Liver (tissue), 9 donors: ENCODE measurements around the gene RHOU. TPM values are rescaled to one million over a fixed set of nuclear protein-coding genes. Genes with fewer than 3 reads are reported as not detected.
A peak's percentile ranks its signal among the peaks of the same experiment; 100 is the strongest.

ENCODE experiments used
- DNase-seq: peaks from one replicate; pipeline ENCODE4 v3.0.0-alpha.2; 2017; ENCODE audit warnings: low spot score
- H3K27ac ChIP-seq, 2 donors: one replicate each; pipeline ENCODE4 v1.7.0; 2013; ENCODE audit warnings: inconsistent platforms in 2 of 2, low read length in 2 of 2, control low read depth in 1 of 2, low read depth in 1 of 2, mild to moderate bottlenecking in 1 of 2
- H3K27me3 ChIP-seq, 4 donors: one replicate each; pipeline versions ENCODE4 v1.6.1 to v1.7.0; 2013; ENCODE audit warnings: low read length in 3 of 4, inconsistent platforms in 1 of 4, mild to moderate bottlenecking in 1 of 4, moderate library complexity in 1 of 4; ENCODE audit not compliant: control insufficient read depth in 4 of 4, insufficient read depth in 4 of 4
- H3K36me3 ChIP-seq, 4 donors: one replicate each; pipeline versions ENCODE4 v1.6.1 to v1.7.0; 2013; ENCODE audit warnings: low read length in 3 of 4, mild to moderate bottlenecking in 3 of 4, low read depth in 1 of 4, moderate library complexity in 1 of 4; ENCODE audit not compliant: control insufficient read depth in 4 of 4, insufficient read depth in 3 of 4
- H3K4me1 ChIP-seq, 4 donors: one replicate each; pipeline versions ENCODE4 v1.6.1 to v1.7.0; 2013; ENCODE audit warnings: low read length in 3 of 4, mild to moderate bottlenecking in 3 of 4, moderate library complexity in 1 of 4; ENCODE audit not compliant: control insufficient read depth in 4 of 4, insufficient read depth in 4 of 4
- H3K4me3 ChIP-seq, 3 donors: one replicate each; pipeline versions ENCODE4 v1.6.1 to v1.7.0; 2013; ENCODE audit warnings: low read length in 3 of 3, control low read depth in 1 of 3, low read depth in 1 of 3, mild to moderate bottlenecking in 1 of 3
- H3K9ac ChIP-seq, 2 donors: one replicate each; pipeline ENCODE4 v1.7.0; 2013; ENCODE audit warnings: low read length in 2 of 2, mild to moderate bottlenecking in 2 of 2, moderate library complexity in 2 of 2, control low read depth in 1 of 2, low read depth in 1 of 2
- H3K9me3 ChIP-seq, 4 donors: one replicate each; pipeline versions ENCODE4 v1.6.1 to v1.7.0; 2013; ENCODE audit warnings: low read length in 3 of 4; ENCODE audit not compliant: control insufficient read depth in 4 of 4
- FOXA1 ChIP-seq: IDR thresholded peaks from 2 replicates; pipeline ENCODE4 v1.6.1; 2016; ENCODE audit warnings: antibody characterized with exemption
- FOXA2 ChIP-seq: IDR thresholded peaks from 2 replicates; pipeline ENCODE4 v1.6.1; 2016; ENCODE audit warnings: antibody characterized with exemption
- GABPA ChIP-seq, 2 donors: IDR thresholded peaks in 1 of 2; conservative IDR thresholded peaks in 1 of 2; 2 replicates each; pipeline ENCODE4 v1.6.1; 2016; ENCODE audit warnings: antibody characterized with exemption in 2 of 2, mild to moderate bottlenecking in 1 of 2, moderate library complexity in 1 of 2
- HNF4A ChIP-seq, 2 donors: conservative IDR thresholded peaks; 2 replicates each; pipeline ENCODE4 v1.6.1; 2016; ENCODE audit warnings: antibody characterized with exemption in 2 of 2, mild to moderate bottlenecking in 2 of 2
- HNF4G ChIP-seq: IDR thresholded peaks from 2 replicates; pipeline ENCODE4 v1.6.1; 2016; ENCODE audit warnings: antibody characterized with exemption
- JUND ChIP-seq, 2 donors: IDR thresholded peaks; 2 replicates each; pipeline ENCODE4 v1.6.1; 2016; ENCODE audit warnings: antibody characterized with exemption in 2 of 2
- NR2F2 ChIP-seq: IDR thresholded peaks from 2 replicates; pipeline ENCODE4 v1.6.1; 2016; ENCODE audit warnings: antibody characterized with exemption
- RAD21 ChIP-seq, 2 donors: IDR thresholded peaks; 2 replicates each; pipeline ENCODE4 v1.6.1; 2016; ENCODE audit warnings: antibody characterized with exemption in 2 of 2, mild to moderate bottlenecking in 2 of 2
- RXRA ChIP-seq, 2 donors: IDR thresholded peaks; 2 replicates each; pipeline ENCODE4 v1.6.1; 2017 to 2018; ENCODE audit warnings: antibody characterized with exemption in 2 of 2, mild to moderate bottlenecking in 1 of 2
- SP1 ChIP-seq: IDR thresholded peaks from 2 replicates; pipeline ENCODE4 v1.6.1; 2018; ENCODE audit warnings: antibody characterized with exemption, mild to moderate bottlenecking
- TAF1 ChIP-seq: conservative IDR thresholded peaks from 2 replicates; pipeline ENCODE4 v1.6.1; 2016; ENCODE audit warnings: antibody characterized with exemption, mild to moderate bottlenecking
- YY1 ChIP-seq: IDR thresholded peaks from 2 replicates; pipeline ENCODE4 v1.6.1; 2016; ENCODE audit warnings: antibody characterized with exemption, mild to moderate bottlenecking
- WGBS: extraction: QIAGEN DNeasy Blood & Tissue Kit; methylation state at CpG from one replicate; pipeline ENCODE4 v1.1.7; 2013; 5-methylcytosine and 5-hydroxymethylcytosine counted together
- polyA plus RNA-seq, 2 donors: library from polyadenylated mRNA; stranded (reverse) in 1 of 2; unstranded in 1 of 2; fragments of 200-250 nt in 1 of 2; fragments of >200 nt in 1 of 2; fragmentation: Nextera tagmentation in 1 of 2; extraction: Ambion mirVana in 1 of 2; gene quantifications; one replicate each; pipeline versions ENCODE4 v1.2.1 to v1.2.3, GENCODE V29; 2013 to 2015
- total RNA-seq, 2 donors: library from RNA; depleted of rRNA; stranded (reverse); fragments of >200 nt; gene quantifications; one replicate each; pipeline ENCODE4 v1.2.3, GENCODE V29; 2014
- TF ChIP-seq, protein P1 (sequence below): fragments of 150-350 bp; IDR thresholded peaks from 2 replicates; pipeline ENCODE4 v1.5.1; 2017; ENCODE audit warnings: improper control_type of control experiment, low read depth, low read length; ENCODE audit not compliant: missing input control
- TF ChIP-seq, protein P2 (sequence below): IDR thresholded peaks from 2 replicates; pipeline ENCODE4 v1.6.1; 2016; ENCODE audit warnings: antibody characterized with exemption
- TF ChIP-seq, protein P3 (sequence below): IDR thresholded peaks from 2 replicates; pipeline ENCODE4 v1.6.1; 2016; ENCODE audit warnings: antibody characterized with exemption
- TF ChIP-seq, protein P4 (sequence below): IDR thresholded peaks from 2 replicates; pipeline ENCODE4 v1.6.1; 2016; ENCODE audit warnings: antibody characterized with exemption, mild to moderate bottlenecking
- donor health status: healthy.
- donor health status: healthy.
- donor health status: healthy.
- donor health status: healthy.
- donor health status: healthy.

RHOU gene
- total and polyA plus RNA-seq, 4 donors: 6.4 to 12.0 (median 11.6) TPM

DNA sequence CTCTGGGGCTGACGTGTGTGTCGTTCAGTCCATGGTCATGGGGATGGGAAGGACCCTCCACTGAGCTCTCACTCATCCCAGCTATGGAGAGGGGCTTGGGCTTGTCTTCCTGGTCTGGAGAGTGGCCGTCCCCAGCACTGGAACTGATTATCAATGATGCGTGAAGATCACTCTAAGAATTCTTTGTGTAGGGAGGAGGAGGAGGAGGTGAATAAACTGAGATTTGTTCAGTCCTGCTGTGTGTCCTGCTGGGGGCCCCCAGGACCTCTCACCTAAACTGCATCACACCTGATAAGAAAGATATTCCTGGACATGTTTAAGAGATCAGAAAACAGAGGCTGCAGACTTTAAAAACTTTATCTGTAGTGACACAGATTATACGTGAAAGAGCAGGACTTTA lies 21.2 kb downstream of the RHOU start (continued):
- TF ChIP-seq, protein P1, sequence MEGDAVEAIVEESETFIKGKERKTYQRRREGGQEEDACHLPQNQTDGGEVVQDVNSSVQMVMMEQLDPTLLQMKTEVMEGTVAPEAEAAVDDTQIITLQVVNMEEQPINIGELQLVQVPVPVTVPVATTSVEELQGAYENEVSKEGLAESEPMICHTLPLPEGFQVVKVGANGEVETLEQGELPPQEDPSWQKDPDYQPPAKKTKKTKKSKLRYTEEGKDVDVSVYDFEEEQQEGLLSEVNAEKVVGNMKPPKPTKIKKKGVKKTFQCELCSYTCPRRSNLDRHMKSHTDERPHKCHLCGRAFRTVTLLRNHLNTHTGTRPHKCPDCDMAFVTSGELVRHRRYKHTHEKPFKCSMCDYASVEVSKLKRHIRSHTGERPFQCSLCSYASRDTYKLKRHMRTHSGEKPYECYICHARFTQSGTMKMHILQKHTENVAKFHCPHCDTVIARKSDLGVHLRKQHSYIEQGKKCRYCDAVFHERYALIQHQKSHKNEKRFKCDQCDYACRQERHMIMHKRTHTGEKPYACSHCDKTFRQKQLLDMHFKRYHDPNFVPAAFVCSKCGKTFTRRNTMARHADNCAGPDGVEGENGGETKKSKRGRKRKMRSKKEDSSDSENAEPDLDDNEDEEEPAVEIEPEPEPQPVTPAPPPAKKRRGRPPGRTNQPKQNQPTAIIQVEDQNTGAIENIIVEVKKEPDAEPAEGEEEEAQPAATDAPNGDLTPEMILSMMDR: no peak

DNA sequence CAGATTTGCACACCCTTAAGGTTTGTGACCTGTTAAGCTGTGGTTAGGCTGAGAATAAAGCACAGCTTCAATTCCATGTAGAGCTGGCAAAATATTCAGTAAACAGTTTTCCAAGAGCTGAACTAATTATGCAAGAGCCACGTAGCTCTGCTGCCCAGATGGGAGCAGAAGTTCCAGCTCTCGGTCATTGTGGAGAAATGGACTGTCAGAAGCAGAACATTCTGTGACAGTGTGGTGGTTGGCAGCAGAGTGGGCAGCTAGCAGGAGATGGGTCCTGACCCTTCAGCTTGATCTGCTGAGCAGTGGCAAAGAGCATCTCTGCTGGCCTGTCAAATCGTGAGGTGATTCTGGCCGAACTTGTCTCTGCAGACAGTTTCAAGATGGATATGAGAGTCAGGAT lies 23.2 kb downstream of the RHOU start:
- 59% methylated on average over 4 of the region's 4 CpGs for whole genome bisulfite sequencing
- no peak for DNase-seq
- H3K36me3 ChIP-seq: no peaks in the 10 kb centered on the region

DNA sequence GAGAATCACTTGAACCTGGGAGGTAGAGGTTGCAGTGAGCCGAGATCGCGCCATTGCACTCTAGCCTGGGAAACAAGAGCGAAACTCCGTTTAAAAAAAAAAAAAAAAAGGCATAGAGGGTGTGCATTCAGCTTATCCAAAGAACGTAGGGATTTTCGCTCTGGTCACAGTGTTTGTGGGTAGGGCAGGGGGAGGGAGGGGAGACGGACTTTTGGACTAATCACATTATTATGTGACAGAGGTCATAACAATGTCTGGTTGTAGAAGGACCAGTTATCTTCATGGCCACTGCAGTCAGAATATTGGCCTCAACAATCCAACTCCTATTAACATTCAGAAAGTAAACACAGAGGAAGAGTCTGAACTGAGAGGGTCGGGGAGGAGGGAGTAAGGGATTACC lies 25.7 kb downstream of the RHOU start:
- H3K9me3 ChIP-seq: no peaks in the 10 kb centered on the region
- no peaks in the 10 kb centered on the region for H3K27me3 ChIP-seq
- no peak overlapping the region for H3K9ac ChIP-seq
- WGBS: 88% methylated on average over 9 of the region's 9 CpGs
- H3K27ac ChIP-seq: no peak overlapping the region
- H3K4me3 ChIP-seq: no peak overlapping the region
- TF ChIP-seq RAD21 (IDR thresholded peaks at IDR 0.05) (no peak), TAF1 (no peak), YY1 (no peak), JUND (IDR thresholded peaks at IDR 0.05) (no peak), FOXA1 (no peak), NR2F2 (no peak), GABPA (IDR thresholded peaks at IDR 0.05 in 1 of 2, conservative IDR thresholded peaks at IDR 0.05 in 1 of 2) (no peak), RXRA (IDR thresholded peaks at IDR 0.05) (no peak), HNF4G (no peak), SP1 (no peak), FOXA2 (no peak)
- TF ChIP-seq, protein P2, sequence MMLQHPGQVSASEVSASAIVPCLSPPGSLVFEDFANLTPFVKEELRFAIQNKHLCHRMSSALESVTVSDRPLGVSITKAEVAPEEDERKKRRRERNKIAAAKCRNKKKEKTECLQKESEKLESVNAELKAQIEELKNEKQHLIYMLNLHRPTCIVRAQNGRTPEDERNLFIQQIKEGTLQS: no peak
- TF ChIP-seq, protein P3, sequence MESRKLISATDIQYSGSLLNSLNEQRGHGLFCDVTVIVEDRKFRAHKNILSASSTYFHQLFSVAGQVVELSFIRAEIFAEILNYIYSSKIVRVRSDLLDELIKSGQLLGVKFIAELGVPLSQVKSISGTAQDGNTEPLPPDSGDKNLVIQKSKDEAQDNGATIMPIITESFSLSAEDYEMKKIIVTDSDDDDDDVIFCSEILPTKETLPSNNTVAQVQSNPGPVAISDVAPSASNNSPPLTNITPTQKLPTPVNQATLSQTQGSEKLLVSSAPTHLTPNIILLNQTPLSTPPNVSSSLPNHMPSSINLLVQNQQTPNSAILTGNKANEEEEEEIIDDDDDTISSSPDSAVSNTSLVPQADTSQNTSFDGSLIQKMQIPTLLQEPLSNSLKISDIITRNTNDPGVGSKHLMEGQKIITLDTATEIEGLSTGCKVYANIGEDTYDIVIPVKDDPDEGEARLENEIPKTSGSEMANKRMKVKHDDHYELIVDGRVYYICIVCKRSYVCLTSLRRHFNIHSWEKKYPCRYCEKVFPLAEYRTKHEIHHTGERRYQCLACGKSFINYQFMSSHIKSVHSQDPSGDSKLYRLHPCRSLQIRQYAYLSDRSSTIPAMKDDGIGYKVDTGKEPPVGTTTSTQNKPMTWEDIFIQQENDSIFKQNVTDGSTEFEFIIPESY: no peak
- TF ChIP-seq, protein P4, sequence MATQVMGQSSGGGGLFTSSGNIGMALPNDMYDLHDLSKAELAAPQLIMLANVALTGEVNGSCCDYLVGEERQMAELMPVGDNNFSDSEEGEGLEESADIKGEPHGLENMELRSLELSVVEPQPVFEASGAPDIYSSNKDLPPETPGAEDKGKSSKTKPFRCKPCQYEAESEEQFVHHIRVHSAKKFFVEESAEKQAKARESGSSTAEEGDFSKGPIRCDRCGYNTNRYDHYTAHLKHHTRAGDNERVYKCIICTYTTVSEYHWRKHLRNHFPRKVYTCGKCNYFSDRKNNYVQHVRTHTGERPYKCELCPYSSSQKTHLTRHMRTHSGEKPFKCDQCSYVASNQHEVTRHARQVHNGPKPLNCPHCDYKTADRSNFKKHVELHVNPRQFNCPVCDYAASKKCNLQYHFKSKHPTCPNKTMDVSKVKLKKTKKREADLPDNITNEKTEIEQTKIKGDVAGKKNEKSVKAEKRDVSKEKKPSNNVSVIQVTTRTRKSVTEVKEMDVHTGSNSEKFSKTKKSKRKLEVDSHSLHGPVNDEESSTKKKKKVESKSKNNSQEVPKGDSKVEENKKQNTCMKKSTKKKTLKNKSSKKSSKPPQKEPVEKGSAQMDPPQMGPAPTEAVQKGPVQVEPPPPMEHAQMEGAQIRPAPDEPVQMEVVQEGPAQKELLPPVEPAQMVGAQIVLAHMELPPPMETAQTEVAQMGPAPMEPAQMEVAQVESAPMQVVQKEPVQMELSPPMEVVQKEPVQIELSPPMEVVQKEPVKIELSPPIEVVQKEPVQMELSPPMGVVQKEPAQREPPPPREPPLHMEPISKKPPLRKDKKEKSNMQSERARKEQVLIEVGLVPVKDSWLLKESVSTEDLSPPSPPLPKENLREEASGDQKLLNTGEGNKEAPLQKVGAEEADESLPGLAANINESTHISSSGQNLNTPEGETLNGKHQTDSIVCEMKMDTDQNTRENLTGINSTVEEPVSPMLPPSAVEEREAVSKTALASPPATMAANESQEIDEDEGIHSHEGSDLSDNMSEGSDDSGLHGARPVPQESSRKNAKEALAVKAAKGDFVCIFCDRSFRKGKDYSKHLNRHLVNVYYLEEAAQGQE: no peak
- TF ChIP-seq, protein P1: no peak
- DNase-seq: no peak
- H3K4me1 ChIP-seq: peaks cover 1 to 12% (median 8%) of the 10 kb centered on the region in 4 donors
- H3K36me3 ChIP-seq: no peaks in the 10 kb centered on the region

More for the DNA sequence above, 23.2 kb downstream of the RHOU start:
- no peaks in the 10 kb centered on the region for H3K9me3 ChIP-seq
- no peak overlapping the region for H3K4me3 ChIP-seq
- peak overlapping the region; percentile 14 to 36 for H3K27ac ChIP-seq
- no peak overlapping the region for H3K9ac ChIP-seq
- TF ChIP-seq HNF4A (conservative IDR thresholded peaks at IDR 0.05) (peak; percentile 40 to 62), HNF4G (no peak), NR2F2 (no peak), RAD21 (IDR thresholded peaks at IDR 0.05) (peak; percentile 40 to 54), FOXA1 (no peak), RXRA (IDR thresholded peaks at IDR 0.05) (peak; percentile 9 to 56)
- TF ChIP-seq, protein P3: no peak
- no peaks in the 10 kb centered on the region for H3K27me3 ChIP-seq
- H3K4me1 ChIP-seq: peaks cover 1 to 12% (median 8%) of the 10 kb centered on the region in 4 donors
